HG02588 (cell line): ENCODE results near the gene FAM25A.
A peak's percentile ranks its signal among the peaks of the same experiment; 100 is the strongest.
"Not testable (repeated sequence)": the region's sequence is repeated elsewhere in the genome, so short reads cannot be mapped to it uniquely, and the experiment has no call there.

Experiments used
- ATAC-seq: cut with Tn5 transposase; IDR thresholded peaks from one replicate; pipeline ENCODE4 v1.9.1; 2021; ENCODE audit warnings: mild to moderate bottlenecking, moderate library complexity; ENCODE audit not compliant: unreplicated experiment

FAM25A gene

DNA sequence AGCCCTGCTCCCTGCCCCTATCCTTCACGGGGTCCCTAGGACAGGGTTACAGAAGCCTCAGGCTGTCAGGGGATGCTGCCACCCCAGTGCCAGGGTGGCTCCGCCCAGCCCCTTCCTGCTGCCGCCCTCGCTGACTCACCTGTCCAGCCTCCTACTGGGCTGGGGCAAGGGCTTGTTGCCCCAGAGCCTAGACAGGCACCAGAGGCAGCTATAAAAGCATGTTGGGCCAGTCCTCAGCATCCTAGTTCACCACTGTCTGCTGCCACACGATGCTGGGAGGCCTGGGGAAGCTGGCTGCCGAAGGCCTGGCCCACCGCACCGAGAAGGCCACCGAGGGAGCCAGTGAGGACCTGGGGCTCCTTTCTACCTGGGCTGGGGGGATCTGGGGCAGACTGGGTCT lies at the start of gene FAM25A:
FAM25A (plus strand) TSS at position 239 of the 400 bp plus-strand sequence; CDS start at position 270, 31 bp downstream.
- ATAC-seq: not testable (repeated sequence)

DNA sequence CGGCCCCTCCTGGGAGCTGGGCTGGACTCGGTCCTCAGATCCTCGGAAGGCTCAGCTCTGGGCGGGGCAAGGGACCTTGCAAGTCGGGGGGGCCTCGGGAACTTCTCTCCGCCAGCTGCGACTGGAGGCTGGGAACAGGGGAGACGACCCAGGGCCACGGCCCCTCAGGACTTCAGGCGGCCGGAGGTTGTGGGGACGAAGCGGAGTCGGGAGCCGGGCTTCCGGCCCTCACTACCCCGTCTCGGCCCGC lies 49.2 kb upstream of the FAM25A start:
- ATAC-seq: no peak

DNA sequence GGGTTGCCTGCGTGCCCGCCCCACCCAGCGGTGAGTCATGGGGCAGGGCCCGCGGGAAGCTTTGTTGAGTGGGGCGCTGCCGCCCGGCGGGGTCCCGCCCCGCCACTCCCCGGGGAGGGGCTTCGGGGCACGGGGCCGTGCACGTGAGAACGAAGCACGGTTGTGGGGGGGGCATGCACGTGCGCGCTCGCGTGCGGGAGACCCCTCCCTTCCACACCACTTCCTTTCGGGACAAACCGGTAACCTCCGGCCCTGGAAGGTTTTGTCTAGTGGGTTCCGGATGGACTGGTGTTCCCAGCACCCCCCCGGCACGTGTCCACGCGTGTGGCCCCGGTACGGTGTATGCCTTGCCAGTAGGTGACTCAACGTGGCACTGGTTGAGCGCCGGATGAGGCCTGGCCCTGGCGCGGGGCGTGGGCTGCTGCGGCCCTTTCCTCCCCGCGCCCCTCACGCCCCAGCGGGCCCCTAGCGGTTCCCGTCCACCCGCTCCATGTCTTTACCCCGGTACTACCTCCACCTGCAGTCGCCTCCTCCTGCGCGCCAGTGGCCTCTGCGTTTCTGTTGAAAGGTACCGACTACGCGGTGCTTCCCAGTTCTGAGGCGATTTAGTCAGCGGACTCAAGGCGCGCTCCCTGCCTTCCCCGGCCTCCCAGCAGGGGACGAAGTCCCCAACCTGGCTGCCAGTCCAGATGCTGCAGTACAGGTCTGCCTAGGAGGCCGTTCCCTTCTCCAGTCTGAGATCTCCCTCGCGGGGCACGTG lies 48.7 kb upstream of the FAM25A start:
- peak; percentile 81 for ATAC-seq

- ATAC-seq: no peak
These were observed 47.3 kb upstream of the FAM25A start for GRCh38 chr10:86972613-86973380.

- no peak for ATAC-seq
These were observed 45.6 kb upstream of the FAM25A start for GRCh38 chr10:86974484-86974883.

- ATAC-seq: no peak
These were observed 43.6 kb upstream of the FAM25A start for GRCh38 chr10:86976362-86977056.

DNA sequence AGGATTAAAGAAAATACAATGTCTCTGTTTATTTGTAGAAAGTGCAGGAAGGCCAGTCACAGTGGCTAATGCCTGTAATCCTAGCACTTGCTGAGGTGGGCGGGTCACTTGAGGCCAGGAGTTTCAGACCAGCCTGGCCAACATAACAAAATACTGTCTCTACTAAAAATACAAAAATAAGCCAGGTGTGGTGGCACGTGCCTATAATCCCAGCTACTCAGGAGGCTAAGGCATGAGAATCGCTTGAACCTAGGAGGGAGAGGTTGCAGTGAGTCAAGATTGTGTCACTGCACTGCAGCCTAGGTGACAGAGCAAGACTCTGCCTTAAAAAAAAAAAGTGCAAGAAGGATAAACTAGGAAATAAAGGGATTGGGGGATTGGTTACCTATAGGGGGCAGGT lies 41.6 kb upstream of the FAM25A start:
- not testable (repeated sequence) for ATAC-seq

- no peak for ATAC-seq
These were observed 40.7 kb upstream of the FAM25A start for GRCh38 chr10:86979296-86979818.

DNA sequence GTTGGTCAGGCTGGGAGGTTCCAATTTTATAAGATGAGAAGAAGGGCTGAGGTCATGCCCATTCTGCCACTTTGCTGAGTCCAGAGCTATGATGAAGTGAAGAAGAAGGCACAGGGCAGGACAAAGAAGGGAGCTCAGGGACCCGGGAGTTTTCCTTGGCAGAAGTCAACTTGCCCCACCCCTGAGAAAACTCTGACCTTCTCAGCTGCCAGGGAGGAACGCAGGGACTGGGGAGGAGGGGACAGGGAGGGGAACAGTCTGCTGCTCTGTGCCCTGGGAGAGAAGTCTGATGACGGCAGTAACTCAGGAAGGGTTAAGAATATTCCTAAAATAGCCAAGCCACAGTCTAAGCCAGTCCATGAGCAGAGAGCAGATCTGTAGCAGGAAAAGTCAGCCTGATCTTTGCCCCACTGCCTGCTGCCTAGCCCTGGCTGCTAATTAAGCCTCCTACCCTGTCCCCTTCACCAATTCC lies 40.1 kb upstream of the FAM25A start:
- no peak for ATAC-seq

GRCh38 chr10:86981020-86981419 lies 39.1 kb upstream of the FAM25A start:
- ATAC-seq: not testable (repeated sequence)

- no peak for ATAC-seq
These were observed 38.4 kb upstream of the FAM25A start for GRCh38 chr10:86981716-86982115.

GRCh38 chr10:86984498-86984897 lies 35.6 kb upstream of the FAM25A start:
- not testable (repeated sequence) for ATAC-seq

- ATAC-seq: no peak
These were observed 31.6 kb upstream of the FAM25A start for GRCh38 chr10:86988520-86988919.

GRCh38 chr10:86991362-86991761 lies 28.7 kb upstream of the FAM25A start:
- ATAC-seq: not testable (repeated sequence)

DNA sequence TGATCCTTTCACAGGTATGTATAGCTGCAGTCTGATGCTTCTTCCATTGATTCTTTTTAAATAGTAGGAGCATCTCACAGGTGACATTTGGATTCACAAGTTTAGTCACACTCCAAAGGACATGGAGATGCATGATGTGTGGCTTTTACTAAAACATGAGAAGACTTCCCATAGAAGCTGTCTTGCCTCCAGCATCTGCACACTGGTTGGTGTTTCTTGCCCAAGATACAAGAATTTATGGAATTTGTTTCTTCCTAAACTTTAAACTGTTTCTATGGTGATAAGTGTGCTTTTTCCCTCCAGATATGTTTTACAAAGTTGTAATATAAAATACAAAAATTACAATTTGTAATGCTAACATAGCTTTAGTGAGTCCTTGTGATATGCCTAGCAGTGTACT lies 27.6 kb upstream of the FAM25A start:
- ATAC-seq: no peak

- ATAC-seq: no peak
These were observed 27.2 kb upstream of the FAM25A start for GRCh38 chr10:86992929-86993328.

DNA sequence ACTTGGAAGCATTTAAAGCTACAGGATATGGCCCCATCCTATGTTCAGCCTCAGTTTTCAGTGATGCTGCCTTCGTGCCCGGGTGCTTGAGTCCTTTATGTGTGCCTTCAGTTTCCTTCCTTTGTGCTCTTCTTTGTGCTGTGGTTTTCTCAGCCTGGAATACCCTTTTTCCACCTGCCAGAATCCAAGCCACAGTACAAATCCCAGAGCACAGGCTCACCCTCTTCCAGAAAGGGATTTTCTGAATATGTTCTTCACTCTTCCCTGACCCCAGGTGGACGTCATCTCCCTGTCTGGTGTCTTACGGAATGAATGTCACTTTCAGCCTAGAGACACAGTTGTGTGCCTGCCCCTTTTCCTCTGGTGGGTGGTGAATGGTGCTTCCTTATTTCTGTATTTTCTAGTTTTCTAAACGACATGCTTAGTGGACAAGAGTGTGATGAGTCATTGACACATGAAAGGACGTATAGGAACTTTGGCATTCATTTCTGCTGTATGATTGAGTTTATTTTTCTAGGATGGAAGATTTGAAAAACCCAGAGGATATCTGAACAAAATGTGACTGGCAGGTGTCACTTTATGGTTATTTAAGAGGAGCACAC lies 20.2 kb upstream of the FAM25A start:
- ATAC-seq: not testable (repeated sequence)

DNA sequence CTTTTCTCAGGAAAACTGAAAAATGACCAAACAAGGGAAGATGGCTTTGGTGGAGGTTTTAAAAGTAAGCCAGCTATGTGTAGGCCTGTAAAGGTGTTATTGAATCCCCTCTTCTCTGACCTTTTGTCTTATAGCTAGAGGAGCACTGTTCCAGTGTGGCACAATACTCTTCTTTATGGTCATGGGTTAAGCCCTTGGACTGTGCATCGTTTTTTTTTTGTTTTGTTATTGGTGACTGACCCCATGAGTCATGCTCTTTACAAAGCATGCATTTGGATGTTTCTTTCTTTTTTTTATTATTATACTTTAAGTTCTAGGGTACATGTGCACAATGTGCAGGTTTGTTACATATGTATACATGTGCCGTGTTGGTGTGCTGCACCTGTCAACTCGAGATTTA lies 19.6 kb upstream of the FAM25A start:
- ATAC-seq: no peak

- ATAC-seq: not testable (repeated sequence)
These were observed 13.0 kb upstream of the FAM25A start for GRCh38 chr10:87007124-87007523.

GRCh38 chr10:87007674-87008073 lies 12.4 kb upstream of the FAM25A start:
- ATAC-seq: not testable (repeated sequence)

- not testable (repeated sequence) for ATAC-seq
These were observed 11.8 kb upstream of the FAM25A start for GRCh38 chr10:87008303-87008702.
